ENCODE data around the gene AQP12B. TPM values are rescaled to one million over a fixed set of nuclear protein-coding genes. Genes with fewer than 3 reads are reported as not detected.

Gene AQP12B
- total and polyA plus RNA-seq, 2 donors from 2014 or later = not detected

- Histone ChIP-seq H3K27ac (ENCODE audit: low read depth in 2 of 2, low read length in 2 of 2) (no peak overlapping the region), H3K27me3 (ENCODE audit: control insufficient read depth, insufficient read depth, low read length) (no peaks in the 10 kb centered on the region), H3K36me3 (ENCODE audit: control insufficient read depth in 2 of 3, insufficient read depth in 3 of 3, low read length in 3 of 3) (no peaks in the 10 kb centered on the region), H3K9ac (ENCODE audit: low read length in 3 of 3) (no peak overlapping the region), H3K9me3 (ENCODE audit: control insufficient read depth in 2 of 3, insufficient read depth in 1 of 3, low read length in 3 of 3) (peaks cover 0 to 3% (median 0%) of the 10 kb centered on the region in 3 donors), H3K4me1 (ENCODE audit: control insufficient read depth in 2 of 3, insufficient read depth in 2 of 3, low read depth in 1 of 3, low read length in 3 of 3) (no peaks in the 10 kb centered on the region), H3K4me3 (ENCODE audit: low read length in 3 of 3) (no peak overlapping the region)
- intact Hi-C loops (cut with DNase I) = no loop called here
- TF ChIP-seq, protein P1, sequence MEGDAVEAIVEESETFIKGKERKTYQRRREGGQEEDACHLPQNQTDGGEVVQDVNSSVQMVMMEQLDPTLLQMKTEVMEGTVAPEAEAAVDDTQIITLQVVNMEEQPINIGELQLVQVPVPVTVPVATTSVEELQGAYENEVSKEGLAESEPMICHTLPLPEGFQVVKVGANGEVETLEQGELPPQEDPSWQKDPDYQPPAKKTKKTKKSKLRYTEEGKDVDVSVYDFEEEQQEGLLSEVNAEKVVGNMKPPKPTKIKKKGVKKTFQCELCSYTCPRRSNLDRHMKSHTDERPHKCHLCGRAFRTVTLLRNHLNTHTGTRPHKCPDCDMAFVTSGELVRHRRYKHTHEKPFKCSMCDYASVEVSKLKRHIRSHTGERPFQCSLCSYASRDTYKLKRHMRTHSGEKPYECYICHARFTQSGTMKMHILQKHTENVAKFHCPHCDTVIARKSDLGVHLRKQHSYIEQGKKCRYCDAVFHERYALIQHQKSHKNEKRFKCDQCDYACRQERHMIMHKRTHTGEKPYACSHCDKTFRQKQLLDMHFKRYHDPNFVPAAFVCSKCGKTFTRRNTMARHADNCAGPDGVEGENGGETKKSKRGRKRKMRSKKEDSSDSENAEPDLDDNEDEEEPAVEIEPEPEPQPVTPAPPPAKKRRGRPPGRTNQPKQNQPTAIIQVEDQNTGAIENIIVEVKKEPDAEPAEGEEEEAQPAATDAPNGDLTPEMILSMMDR (IDR thresholded peaks at IDR 0.05; ENCODE audit: borderline replicate concordance, extremely low read depth, insufficient read depth) = no peak
- FAIRE-seq (no peak), DNase-seq (peak in 1 of 5 donors; percentile 60)
Measured at GRCh38 chr2:240637116-240637900, 45.4 kb downstream of the AQP12B start.

- no peak for FAIRE-seq
- Histone ChIP-seq H3K27ac (ENCODE audit: low read depth in 2 of 2, low read length in 2 of 2) (no peak overlapping the region), H3K36me3 (ENCODE audit: control insufficient read depth in 2 of 3, insufficient read depth in 3 of 3, low read length in 3 of 3) (no peaks in the 10 kb centered on the region), H3K9me3 (ENCODE audit: control insufficient read depth in 2 of 3, insufficient read depth in 1 of 3, low read length in 3 of 3) (peaks cover 0 to 3% (median 0%) of the 10 kb centered on the region in 3 donors), H3K4me1 (ENCODE audit: control insufficient read depth in 2 of 3, insufficient read depth in 2 of 3, low read depth in 1 of 3, low read length in 3 of 3) (no peaks in the 10 kb centered on the region), H3K4me3 (ENCODE audit: low read length in 3 of 3) (no peak overlapping the region), H3K27me3 (ENCODE audit: control insufficient read depth, insufficient read depth, low read length) (no peaks in the 10 kb centered on the region), H3K9ac (ENCODE audit: low read length in 3 of 3) (no peak overlapping the region)
- TF ChIP-seq, protein P1 (IDR thresholded peaks at IDR 0.05; ENCODE audit: borderline replicate concordance, extremely low read depth, insufficient read depth) = no peak
- DNase-seq = peak in 1 of 5 donors; percentile 53
- intact Hi-C loops (cut with DNase I) = no loop called here
Measured at GRCh38 chr2:240636563-240637115, 46.0 kb downstream of the AQP12B start.

DNA sequence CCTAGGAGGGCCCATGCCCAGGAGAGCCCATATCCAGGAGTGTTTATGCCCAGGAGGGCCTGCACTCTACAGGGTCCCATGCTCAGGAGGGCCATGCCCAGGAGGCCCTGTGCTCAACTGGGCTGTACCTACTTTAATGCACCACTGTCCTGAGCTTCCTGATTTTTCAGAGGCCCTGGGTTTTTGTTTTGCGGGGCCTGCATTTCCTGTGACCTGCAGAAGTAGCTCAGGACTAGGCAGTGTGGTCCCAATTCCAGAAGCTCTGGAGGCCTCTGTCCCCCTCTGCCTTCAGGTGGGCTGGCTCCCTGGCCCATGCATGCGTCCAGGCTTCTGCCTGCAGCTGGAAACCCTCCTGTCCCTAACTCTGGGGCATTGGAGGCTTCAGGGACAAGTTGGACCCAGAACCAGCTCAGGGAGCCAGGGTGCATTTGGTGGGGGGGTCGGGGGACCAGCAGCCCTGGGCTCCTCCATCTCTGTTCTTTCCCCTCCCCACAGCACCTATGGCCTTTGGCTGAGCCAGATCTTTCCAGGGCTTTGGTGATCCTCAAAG, 46.6 kb downstream of the AQP12B start:
- Histone ChIP-seq H3K4me3 (ENCODE audit: low read length in 3 of 3) (no peak overlapping the region), H3K27ac (ENCODE audit: low read depth in 2 of 2, low read length in 2 of 2) (no peak overlapping the region), H3K9ac (ENCODE audit: low read length in 3 of 3) (no peak overlapping the region), H3K27me3 (ENCODE audit: control insufficient read depth, insufficient read depth, low read length) (no peaks in the 10 kb centered on the region), H3K4me1 (ENCODE audit: control insufficient read depth in 2 of 3, insufficient read depth in 2 of 3, low read depth in 1 of 3, low read length in 3 of 3) (no peaks in the 10 kb centered on the region), H3K36me3 (ENCODE audit: control insufficient read depth in 2 of 3, insufficient read depth in 3 of 3, low read length in 3 of 3) (no peaks in the 10 kb centered on the region), H3K9me3 (ENCODE audit: control insufficient read depth in 2 of 3, insufficient read depth in 1 of 3, low read length in 3 of 3) (peaks cover 0 to 3% (median 0%) of the 10 kb centered on the region in 3 donors)
- FAIRE-seq = no peak
- intact Hi-C loops (cut with DNase I) = no loop called here
- TF ChIP-seq, protein P1 (IDR thresholded peaks at IDR 0.05; ENCODE audit: borderline replicate concordance, extremely low read depth, insufficient read depth) = no peak
- DNase-seq = no peak
